GM12891 (cell line): ENCODE results near the gene RBMS3.

Experiments used
- POLR2A ChIP-seq: IDR thresholded peaks from 2 replicates; pipeline ENCODE4 v1.6.1; 2011; ENCODE audit warnings: low read depth, low read length, control low read depth
- POLR2AphosphoS5 ChIP-seq: IDR thresholded peaks from 2 replicates; pipeline ENCODE4 v1.6.1; 2011; ENCODE audit warnings: low read depth, low read length, control low read depth

GRCh38 chr3:29261119-29261518, 19.8 kb upstream of the RBMS3 start:
- TF ChIP-seq POLR2A, result no peak
- TF ChIP-seq POLR2AphosphoS5, result no peak
